WERI-Rb-1 (cell line): ENCODE data around the gene TRIM47.
"Not testable (repeated sequence)": the region's sequence is repeated elsewhere in the genome, so short reads cannot be mapped to it uniquely, and the experiment has no call there.

Source experiments
- DNase-seq: peaks from one replicate; pipeline ENCODE4 v3.0.0-alpha.2; 2020
- H3K27ac ChIP-seq: fragments of 250-450 bp; sonication (Bioruptor Pico); 2 replicates; pipeline ENCODE4 v1.5.1; 2020; ENCODE audit warnings: mild to moderate bottlenecking, moderate library complexity
- H3K27me3 ChIP-seq: fragments of 250-450 bp; sonication (Bioruptor Pico); 2 replicates; pipeline ENCODE4 v1.5.1; 2021; ENCODE audit warnings: mild to moderate bottlenecking, low read depth, moderate library complexity; ENCODE audit not compliant: insufficient read depth, severe bottlenecking
- H3K36me3 ChIP-seq: fragments of 250-450 bp; sonication (Bioruptor Pico); 2 replicates; pipeline ENCODE4 v1.5.1; 2020; ENCODE audit warnings: mild to moderate bottlenecking, moderate library complexity
- H3K4me3 ChIP-seq: 2 replicates; pipeline ENCODE4 v1.5.1; 2011; ENCODE audit warnings: low read depth, mild to moderate bottlenecking, control low read depth, low read length
- H3K9me3 ChIP-seq: fragments of 250-450 bp; sonication (Bioruptor Pico); 2 replicates; pipeline ENCODE4 v1.5.1; 2021; ENCODE audit warnings: mild to moderate bottlenecking, moderate library complexity; ENCODE audit not compliant: severe bottlenecking
- CTCF ChIP-seq: IDR thresholded peaks from 2 replicates; pipeline ENCODE4 v1.5.1; 2011; ENCODE audit warnings: low read depth, mild to moderate bottlenecking, control low read depth, inconsistent platforms, low read length

The TRIM47 gene

GRCh38 chr17:75856062-75856756 lies 22.2 kb downstream of the TRIM47 start:
- no peak for DNase-seq

GRCh38 chr17:75855310-75856061 lies 22.9 kb downstream of the TRIM47 start, which contains the start of gene WBP2:
WBP2 (minus strand) TSS chr17:75855335; CDS start chr17:75855297, 38 bp downstream.
- DNase-seq: peak; percentile 100

More at GRCh38 chr17:75856062-75856756, 22.2 kb downstream of the TRIM47 start:
- H3K9me3 ChIP-seq: no peaks in the 10 kb centered on the region
- H3K27ac ChIP-seq: peak overlapping the region; percentile 83
- no peaks in the 10 kb centered on the region for H3K27me3 ChIP-seq
- H3K36me3 ChIP-seq: peaks cover 15% of the 10 kb centered on the region
- H3K4me3 ChIP-seq: peak overlapping the region; percentile 89
- no peak for TF ChIP-seq CTCF

GRCh38 chr17:75854881-75855309 lies 23.5 kb downstream of the TRIM47 start:
- no peak; the same call in 1 of the 2 replicates for TF ChIP-seq CTCF
- Histone ChIP-seq H3K36me3 (peaks cover 26% of the 10 kb centered on the region), H3K4me3 (peak overlapping the region; percentile 89), H3K27me3 (no peaks in the 10 kb centered on the region), H3K27ac (peak overlapping the region; percentile 69), H3K9me3 (no peaks in the 10 kb centered on the region)
- no peak for DNase-seq

More at GRCh38 chr17:75855310-75856061, 22.9 kb downstream of the TRIM47 start, which contains the start of gene WBP2:
- Histone ChIP-seq H3K27me3 (no peaks in the 10 kb centered on the region), H3K36me3 (peaks cover 22% of the 10 kb centered on the region), H3K4me3 (peak within 1 kb of the TSS; percentile 89), H3K9me3 (no peaks in the 10 kb centered on the region), H3K27ac (peak within 1 kb of the TSS; percentile 83)
- peak; percentile 46 for TF ChIP-seq CTCF

GRCh38 chr17:75854101-75854748 lies 24.2 kb downstream of the TRIM47 start:
- H3K4me3 ChIP-seq: peak overlapping the region; percentile 89
- DNase-seq: peak; percentile 76
- H3K36me3 ChIP-seq: peaks cover 32% of the 10 kb centered on the region
- H3K9me3 ChIP-seq: no peaks in the 10 kb centered on the region
- peak overlapping the region; percentile 69 for H3K27ac ChIP-seq
- TF ChIP-seq CTCF: no peak
- no peaks in the 10 kb centered on the region for H3K27me3 ChIP-seq

DNA sequence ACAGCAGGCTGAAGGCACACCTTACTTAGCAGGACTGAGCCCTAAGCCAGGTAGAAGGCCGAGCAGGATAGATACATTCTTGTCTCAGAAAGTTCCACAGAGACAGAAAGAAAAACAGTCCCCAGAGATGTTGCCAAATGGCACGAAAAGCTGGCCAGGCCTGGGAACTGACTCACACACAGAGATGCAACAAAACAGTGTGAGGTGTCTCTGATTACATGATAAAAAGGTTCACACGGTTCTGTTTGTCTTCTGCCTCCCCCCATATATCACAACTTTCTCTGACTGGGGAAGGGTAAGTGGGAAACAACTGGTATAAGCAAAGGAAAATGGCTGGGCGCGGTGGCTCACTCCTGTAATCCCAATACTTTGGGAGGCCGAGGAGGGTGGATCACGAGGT lies 24.9 kb downstream of the TRIM47 start:
- H3K4me3 ChIP-seq: no peak overlapping the region
- H3K27me3 ChIP-seq: no peaks in the 10 kb centered on the region
- peaks cover 40% of the 10 kb centered on the region for H3K36me3 ChIP-seq
- no peak for TF ChIP-seq CTCF
- DNase-seq: no peak
- H3K27ac ChIP-seq: peak overlapping the region; percentile 25
- H3K9me3 ChIP-seq: no peaks in the 10 kb centered on the region

- peaks cover 58% of the 10 kb centered on the region for H3K36me3 ChIP-seq
- H3K27me3 ChIP-seq, DNase-seq, H3K9me3 ChIP-seq, H3K4me3 ChIP-seq, H3K27ac ChIP-seq: not testable (repeated sequence)
Measured at GRCh38 chr17:75851693-75851991, 26.7 kb downstream of the TRIM47 start.
